Nephron progenitor cell (in vitro differentiated cells): ENCODE measurements around the gene IL22RA1.

Experiments used
- DNase-seq: peaks from one replicate; pipeline ENCODE4 v3.0.0; 2021
- H3K27ac Mint-ChIP-seq: 2 replicates; pipeline ENCODE4 v1.8.0; 2021; ENCODE audit warnings: mild to moderate bottlenecking, moderate library complexity, mixed read lengths
- H3K27me3 Mint-ChIP-seq: 2 replicates; pipeline ENCODE4 v1.8.0; 2021; ENCODE audit warnings: mild to moderate bottlenecking, low read depth, mixed read lengths; ENCODE audit not compliant: poor library complexity
- H3K36me3 Mint-ChIP-seq: 2 replicates; pipeline ENCODE4 v1.8.0; 2021; ENCODE audit warnings: low read depth, mixed read lengths
- H3K4me1 Mint-ChIP-seq: 2 replicates; pipeline ENCODE4 v1.8.0; 2021; ENCODE audit warnings: mixed read lengths
- H3K4me3 Mint-ChIP-seq: 2 replicates; pipeline ENCODE4 v1.8.0; 2021; ENCODE audit warnings: mild to moderate bottlenecking, moderate library complexity, mixed read lengths
- H3K9me3 Mint-ChIP-seq: 2 replicates; pipeline ENCODE4 v1.8.0; 2021; ENCODE audit warnings: mild to moderate bottlenecking, moderate library complexity, mixed read lengths
- CTCF ChIP-seq: fragments of 200-600 bp; sonication (generic); IDR thresholded peaks from 2 replicates; pipeline ENCODE4 v1.5.0; 2021; ENCODE audit warnings: antibody characterized with exemption

IL22RA1 gene

GRCh38 chr1:24179251-24179840 lies 36.4 kb upstream of the IL22RA1 start:
- Mint-ChIP-seq H3K9me3 (peaks cover under 1% of the 10 kb centered on the region), H3K27ac (no peak overlapping the region)
- DNase-seq: no peak

DNA sequence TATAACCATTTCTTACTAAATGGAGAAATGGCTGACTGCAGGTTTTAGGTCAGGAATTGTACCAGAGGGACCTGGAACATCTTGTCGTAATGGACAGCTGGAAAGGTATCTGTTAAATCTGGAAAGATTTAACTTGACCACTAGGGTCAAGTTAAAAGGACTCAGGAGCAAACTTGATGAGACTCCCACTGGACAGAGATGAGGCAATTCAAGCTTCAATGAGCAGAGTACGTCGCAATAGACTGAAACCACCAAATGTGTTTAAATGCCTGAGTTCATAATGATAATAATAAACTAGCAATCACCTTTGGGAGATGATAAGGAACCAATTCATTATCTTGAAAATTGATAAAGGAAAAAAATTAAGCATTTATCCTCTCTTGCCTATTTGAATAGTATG lies 35.5 kb upstream of the IL22RA1 start:
- Mint-ChIP-seq H3K4me1 (no peaks in the 10 kb centered on the region), H3K4me3 (no peak overlapping the region), H3K27me3 (peaks cover 3% of the 10 kb centered on the region), H3K36me3 (no peaks in the 10 kb centered on the region), H3K9me3 (peaks cover 8% of the 10 kb centered on the region), H3K27ac (no peak overlapping the region)
- DNase-seq: no peak
- no peak for TF ChIP-seq CTCF

More at GRCh38 chr1:24179251-24179840, 36.4 kb upstream of the IL22RA1 start:
- no peaks in the 10 kb centered on the region for H3K4me1 Mint-ChIP-seq
- no peaks in the 10 kb centered on the region for H3K36me3 Mint-ChIP-seq
- H3K27me3 Mint-ChIP-seq: peaks cover 3% of the 10 kb centered on the region
- TF ChIP-seq CTCF: no peak
- H3K4me3 Mint-ChIP-seq: no peak overlapping the region

- no peaks in the 10 kb centered on the region for H3K4me1 Mint-ChIP-seq
- peaks cover 3% of the 10 kb centered on the region for H3K27me3 Mint-ChIP-seq
- TF ChIP-seq CTCF: no peak
- no peak overlapping the region for H3K27ac Mint-ChIP-seq
- H3K9me3 Mint-ChIP-seq: peaks cover 8% of the 10 kb centered on the region
- H3K4me3 Mint-ChIP-seq: no peak overlapping the region
- no peak for DNase-seq
- no peaks in the 10 kb centered on the region for H3K36me3 Mint-ChIP-seq
Observed at GRCh38 chr1:24177161-24177560, 34.2 kb upstream of the IL22RA1 start.

- Mint-ChIP-seq H3K9me3 (peaks cover 8% of the 10 kb centered on the region), H3K27me3 (peaks cover under 1% of the 10 kb centered on the region), H3K27ac (no peak overlapping the region), H3K36me3 (no peaks in the 10 kb centered on the region), H3K4me3 (no peak overlapping the region), H3K4me1 (no peaks in the 10 kb centered on the region)
- TF ChIP-seq CTCF: no peak
- no peak for DNase-seq
Observed at GRCh38 chr1:24175033-24175755, 32.3 kb upstream of the IL22RA1 start.

DNA sequence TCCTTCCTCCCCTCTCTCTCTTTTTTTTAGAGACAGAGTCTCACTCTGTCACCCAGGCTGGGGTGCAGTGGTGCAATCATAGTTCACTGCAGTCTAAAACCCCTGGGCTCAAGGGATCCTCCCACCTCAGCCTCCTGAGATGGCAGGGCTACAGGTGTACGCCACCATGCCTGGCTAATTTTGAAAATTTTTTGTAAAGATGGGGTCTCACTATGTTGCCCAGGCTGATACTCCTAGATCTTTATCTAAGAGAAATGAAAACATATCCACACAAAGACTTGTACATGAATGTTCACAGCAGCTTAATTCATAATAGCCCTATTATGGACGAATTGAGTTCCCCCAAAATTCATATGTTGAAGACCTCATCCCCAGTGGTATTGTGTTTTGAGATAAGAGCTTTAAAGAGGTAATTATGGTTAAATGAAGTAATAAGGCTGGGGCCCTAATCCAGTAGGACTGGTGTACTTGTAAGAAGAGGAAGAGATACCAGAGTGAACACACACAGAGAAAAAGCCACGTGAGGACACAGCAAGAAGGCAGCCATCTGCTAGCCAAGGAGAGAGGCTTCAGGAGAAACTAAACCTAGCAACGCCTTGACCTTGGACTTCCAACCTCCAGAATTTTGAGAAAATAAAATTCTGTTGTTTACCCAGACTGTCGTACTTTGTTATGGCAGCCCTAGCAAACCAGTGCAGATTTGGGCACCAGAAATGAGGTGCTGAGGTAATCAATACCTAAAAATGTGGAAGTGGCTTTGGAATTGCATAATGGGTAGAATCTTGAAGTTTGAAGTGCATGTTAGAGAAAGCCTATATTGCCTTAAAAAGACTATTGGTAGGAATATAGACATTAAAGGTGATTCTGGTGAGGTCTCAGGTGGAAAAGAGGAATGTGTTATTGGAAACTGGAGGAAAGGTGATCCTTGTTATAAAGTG lies 31.0 kb upstream of the IL22RA1 start:
- no peaks in the 10 kb centered on the region for H3K27me3 Mint-ChIP-seq
- no peak overlapping the region for H3K4me3 Mint-ChIP-seq
- H3K4me1 Mint-ChIP-seq: no peaks in the 10 kb centered on the region
- H3K27ac Mint-ChIP-seq: no peak overlapping the region
- H3K36me3 Mint-ChIP-seq: no peaks in the 10 kb centered on the region
- TF ChIP-seq CTCF: no peak
- H3K9me3 Mint-ChIP-seq: peaks cover 8% of the 10 kb centered on the region
- no peak for DNase-seq
